ENCODE measurements around the gene OR8B2.
"Not testable (repeated sequence)": the region's sequence is repeated elsewhere in the genome, so short reads cannot be mapped to it uniquely, and the experiment has no call there.

Gene OR8B2
- total RNA-seq, result 0 to 0.07 reads per million in 2 donors

- no peak for DNase-seq
Observed at GRCh38 chr11:124384399-124384798, at the start of gene OR8B2. Gene OR8B2, minus strand, starts transcription at chr11:124384499. Its CDS starts 1,156 bp downstream, at chr11:124383343.

GRCh38 chr11:124429599-124429998 is 45.3 kb upstream of the OR8B2 start:
- no peak for DNase-seq

- no peak for DNase-seq
Observed at GRCh38 chr11:124424384-124424921, 40.2 kb upstream of the OR8B2 start, which contains the start of gene OR8B4. Gene OR8B4, minus strand, starts transcription at chr11:124424871. Its CDS starts 0 bp downstream, at chr11:124424871.

- DNase-seq, result no peak
Observed at GRCh38 chr11:124421043-124421442, 36.7 kb upstream of the OR8B2 start.

DNA sequence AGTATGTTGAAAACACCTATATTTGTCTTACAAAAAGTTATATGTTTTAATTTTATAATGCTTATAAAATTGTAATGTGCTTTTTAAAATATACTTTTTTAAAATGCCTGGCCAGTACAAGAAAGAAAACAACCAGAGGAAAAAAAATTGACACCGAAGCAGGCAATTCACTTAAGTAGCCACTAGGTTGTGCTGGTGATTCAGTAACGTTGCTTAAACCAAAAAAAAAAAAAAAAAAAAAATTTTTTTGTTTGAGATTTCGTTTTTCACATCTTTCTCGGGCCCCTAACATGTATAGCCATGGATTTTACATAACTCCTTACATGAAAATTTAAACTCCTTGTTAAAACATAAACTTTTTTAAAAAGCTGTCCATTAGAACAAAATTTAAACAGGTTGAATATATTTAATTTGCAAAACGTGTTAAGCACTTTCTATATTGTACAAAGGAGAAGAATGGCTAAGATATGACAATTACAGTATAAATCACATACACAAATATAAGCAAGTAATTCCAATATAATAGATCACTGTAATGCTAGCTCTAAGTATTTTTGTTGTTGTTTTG is 31.1 kb upstream of the OR8B2 start:
- DNase-seq, result no peak

GRCh38 chr11:124409906-124410305 is 25.6 kb upstream of the OR8B2 start:
- no peak for DNase-seq

- DNase-seq, result no peak
Observed at GRCh38 chr11:124405581-124405980, 21.3 kb upstream of the OR8B2 start.

DNA sequence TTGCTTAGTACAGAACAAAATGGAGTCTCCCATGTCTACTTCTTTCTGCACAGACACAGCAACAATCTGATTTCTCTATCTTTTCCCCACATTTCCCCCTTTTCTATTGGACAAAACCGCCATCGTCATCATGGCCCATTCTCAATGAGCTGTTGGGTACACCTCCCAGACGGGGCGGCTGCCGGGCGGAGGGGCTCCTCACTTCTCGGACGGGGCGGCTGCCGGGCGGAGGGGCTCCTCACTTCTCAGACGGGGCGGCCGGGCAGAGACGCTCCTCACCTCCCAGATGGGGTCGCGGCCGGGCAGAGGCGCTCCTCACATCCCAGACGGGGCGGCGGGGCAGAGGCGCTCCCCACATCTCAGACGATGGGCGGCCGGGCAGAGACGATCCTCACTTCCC is 18.9 kb upstream of the OR8B2 start:
- DNase-seq, result not testable (repeated sequence)

- DNase-seq, result peak; percentile 4
Observed at GRCh38 chr11:124402326-124402922, 18.1 kb upstream of the OR8B2 start.

DNA sequence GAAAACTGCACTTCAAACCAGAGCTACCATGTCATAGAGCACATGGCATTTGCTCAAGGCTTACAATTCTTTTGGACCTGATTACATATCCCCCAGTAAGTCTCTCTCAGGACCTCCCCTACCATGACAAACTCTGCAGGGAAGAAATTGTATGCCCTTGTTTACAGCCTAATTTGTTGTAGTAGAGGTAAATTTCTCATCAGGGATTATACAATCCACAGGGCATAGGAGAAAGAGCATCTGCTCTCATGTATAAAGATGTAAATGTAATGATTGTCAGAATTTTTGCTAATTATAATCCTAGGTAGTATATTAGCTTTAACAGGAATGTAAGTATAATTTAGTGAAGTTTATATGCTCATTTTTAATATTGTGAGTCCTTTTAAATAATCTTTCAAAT is 14.6 kb upstream of the OR8B2 start, which contains the start of gene OR8B3:
Gene OR8B3 (minus strand): TSS at position 101 of the 400 bp plus-strand sequence. CDS start 1,673 bp downstream, outside the sequence.
- no peak for DNase-seq

- not testable (repeated sequence) for DNase-seq
Observed at GRCh38 chr11:124396847-124397246, 12.5 kb upstream of the OR8B2 start.

DNA sequence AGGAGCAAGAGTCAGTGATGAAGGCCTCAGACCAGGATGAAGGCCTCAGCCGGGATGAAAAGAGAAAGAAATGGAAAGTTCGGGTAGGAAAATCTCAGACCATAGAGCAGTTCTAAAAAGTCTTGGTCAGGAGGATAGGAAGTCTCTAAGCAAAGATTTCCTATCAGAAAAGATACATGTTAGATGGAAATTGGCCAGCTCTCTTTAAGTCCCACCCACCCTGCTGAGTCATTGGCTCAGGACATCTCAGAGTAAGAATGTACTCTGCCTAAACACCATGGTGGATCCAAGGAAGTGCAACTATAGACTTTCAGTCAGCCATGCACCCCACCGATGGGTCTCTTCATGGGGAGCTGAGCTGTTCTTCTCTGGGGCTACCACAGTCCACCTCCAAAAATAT is 10.1 kb upstream of the OR8B2 start:
- DNase-seq, result no peak

GRCh38 chr11:124382857-124383256 is 1.4 kb downstream of the OR8B2 start:
- DNase-seq, result not testable (repeated sequence)

DNA sequence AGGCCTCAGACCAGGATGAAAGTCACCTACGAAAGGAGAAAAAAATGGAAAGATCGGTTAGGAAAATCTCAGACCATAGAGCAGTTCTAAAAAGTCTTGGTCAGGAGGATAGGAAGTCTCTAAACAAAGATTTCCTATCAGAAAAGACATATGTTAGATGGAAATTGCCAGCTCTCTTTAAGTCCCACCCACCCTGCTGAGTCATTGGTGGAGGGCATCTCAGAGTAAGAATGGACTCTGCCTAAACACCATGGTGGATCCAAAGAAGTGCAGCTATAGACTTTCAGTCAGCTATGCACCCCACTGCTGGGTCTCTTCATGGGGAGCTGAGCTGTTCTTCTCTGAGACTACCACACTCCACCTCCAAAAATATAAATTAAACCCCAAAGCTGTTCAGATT is 3.7 kb downstream of the OR8B2 start:
- DNase-seq, result no peak

DNA sequence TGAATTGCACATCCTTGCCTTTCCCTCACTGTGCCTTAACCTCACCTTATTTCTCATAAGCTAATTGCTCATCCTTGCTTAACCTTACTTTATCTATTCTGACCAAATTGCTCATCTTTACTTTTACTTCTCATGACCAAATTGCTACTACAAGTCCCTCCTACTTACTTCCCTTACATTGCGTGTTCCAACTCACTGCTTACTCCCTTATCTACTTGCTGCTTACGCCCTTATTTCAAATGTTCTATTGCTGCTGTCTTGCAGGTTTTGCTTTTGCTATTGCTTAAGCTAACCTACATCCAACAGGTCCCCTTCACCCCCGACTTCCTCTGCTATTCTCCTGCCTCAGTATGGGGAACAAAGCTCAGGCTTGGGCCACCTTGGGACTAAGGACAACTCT is 8.0 kb downstream of the OR8B2 start:
- DNase-seq, result no peak

DNA sequence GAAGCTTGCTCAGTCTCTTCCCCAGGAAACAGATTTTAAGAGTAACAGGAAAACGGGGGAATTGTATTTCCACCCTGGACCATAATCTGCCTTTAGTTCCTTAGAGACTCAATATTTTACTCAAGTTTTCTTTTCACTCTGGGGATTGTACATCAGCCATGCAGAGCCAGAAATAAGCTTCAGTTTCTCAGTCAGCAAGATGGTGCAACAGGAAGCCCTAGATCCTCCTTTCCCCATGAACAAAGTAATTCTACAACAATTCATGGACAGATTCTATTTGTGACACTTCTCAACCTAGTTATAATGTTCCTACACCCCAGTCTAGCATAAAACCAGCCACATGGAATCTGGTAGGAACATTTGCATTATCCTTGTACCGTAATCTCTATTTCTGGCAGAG is 24.7 kb downstream of the OR8B2 start:
- no peak for DNase-seq

DNA sequence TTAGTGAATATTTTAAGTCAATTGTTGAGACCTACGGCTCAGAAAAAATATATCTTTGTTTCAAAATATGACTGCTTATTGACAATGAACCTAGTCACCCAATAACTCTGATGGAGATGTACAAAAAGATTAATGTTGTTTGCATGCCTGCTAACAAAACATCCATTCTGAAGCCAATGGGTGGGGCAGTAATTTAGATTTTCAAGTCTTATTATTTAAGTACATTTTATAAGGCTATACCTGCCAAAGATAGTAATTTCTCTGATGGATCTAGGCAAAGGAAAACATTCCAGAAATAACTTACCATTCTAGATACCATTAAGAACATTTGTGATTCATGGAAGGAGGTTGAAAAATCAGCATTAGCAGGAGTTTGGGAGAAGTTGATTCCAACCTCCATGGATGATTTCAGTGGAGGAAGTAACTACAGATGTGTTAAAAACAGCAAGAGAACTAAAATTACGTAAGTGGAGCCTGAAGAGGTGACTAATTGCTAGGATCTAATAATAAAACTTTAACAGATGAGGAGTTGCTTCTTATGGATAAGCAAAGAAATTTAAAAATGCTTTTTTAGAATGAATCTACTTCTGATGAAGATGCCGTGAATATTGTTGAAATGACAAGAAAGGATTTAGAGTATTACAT is 37.9 kb downstream of the OR8B2 start:
- DNase-seq, result no peak

GRCh38 chr11:124344346-124344745 is 40.0 kb downstream of the OR8B2 start:
- no peak for DNase-seq

DNA sequence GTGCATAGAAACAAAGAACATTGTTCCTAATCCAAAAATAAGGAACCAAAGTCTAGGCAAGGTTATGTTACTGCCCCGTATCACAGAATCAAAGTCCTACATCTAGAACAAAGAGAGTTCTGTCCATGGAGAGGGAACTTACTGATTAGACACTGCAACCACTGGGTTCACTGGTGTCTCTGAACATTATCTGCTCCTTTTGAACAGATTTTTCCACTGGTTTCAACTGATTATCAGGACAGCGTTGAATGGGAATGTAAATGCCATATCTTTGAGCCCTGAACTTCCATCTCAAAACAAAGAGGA is 44.2 kb downstream of the OR8B2 start:
- DNase-seq, result no peak

DNA sequence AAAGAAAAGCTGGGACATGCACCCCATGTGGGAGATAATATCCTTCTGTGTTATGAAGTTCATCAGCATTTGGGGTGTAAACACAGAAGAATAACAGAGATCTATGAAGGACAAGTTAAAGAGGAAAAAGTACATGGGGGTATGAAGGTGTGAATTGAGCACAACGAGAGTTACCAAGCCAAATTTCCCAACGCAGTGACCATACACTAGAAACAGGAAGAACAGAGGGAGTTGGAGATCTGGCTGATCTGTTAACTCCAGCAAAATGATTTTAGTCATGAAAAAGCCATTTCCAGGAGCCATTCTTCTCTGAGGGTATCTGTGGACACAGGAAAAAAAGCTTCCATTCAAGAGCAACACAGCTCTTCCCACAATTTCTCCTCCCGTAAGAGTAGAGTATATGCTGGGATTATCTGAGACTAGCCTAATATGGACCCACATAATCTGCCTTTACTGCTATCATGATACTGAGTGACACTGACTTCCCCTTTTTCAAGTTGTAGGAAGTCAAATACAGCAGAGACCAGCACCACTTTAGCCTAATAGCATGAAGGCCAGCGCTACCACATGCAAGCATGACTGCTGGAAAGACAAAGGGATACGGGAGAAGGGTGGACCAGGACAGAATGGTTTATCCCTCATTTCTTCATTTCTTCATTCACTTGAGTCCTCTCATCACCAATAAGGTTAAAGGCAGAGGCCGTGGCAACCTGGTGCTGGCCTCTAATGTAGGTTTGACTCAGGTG is 44.7 kb downstream of the OR8B2 start:
- no peak for DNase-seq

Measured in T-helper 9 cell (primary cell).